22Rv1 (cell line): ENCODE results near the gene DOCK9.

Experiments used
- CTCF ChIP-seq: fragments of 450-650 bp; IDR thresholded peaks from 2 replicates; pipeline ENCODE4 v1.5.1; 2017; ENCODE audit warnings: mild to moderate bottlenecking
- ZFX ChIP-seq: fragments of 450-650 bp; IDR thresholded peaks from 2 replicates; pipeline ENCODE4 v1.6.1; 2017; ENCODE audit warnings: antibody characterized with exemption, borderline replicate concordance

GRCh38 chr13:98984118-98984517, 6.3 kb upstream of the DOCK9 start:
- TF ChIP-seq CTCF (no peak), ZFX (no peak)
